HepG2 (cell line): ENCODE results near the gene MGAT5. TPM values are rescaled to one million over a fixed set of nuclear protein-coding genes. Genes with fewer than 3 reads are reported as not detected.

Experiments used
- ATAC-seq: fragments of 200-7000 bp; cut with Tn5 transposase; 3 replicates; pipeline ENCODE4 v1.9.1; 2020; ENCODE audit warnings: mild to moderate bottlenecking, moderate library complexity
- BruUV-seq: library from RNA; stranded (reverse); fragments of 400-500 nt; replicated peaks from 2 replicates; lab custom pipeline; 2021; lab: Mats Ljungman, UMichigan
- CTCF ChIA-PET: fragments of 300-600 bp; formaldehyde crosslinking; extraction: SDS; loops from one replicate; lab custom pipeline; 2021; ENCODE audit warnings: low total read pairs, inconsistent platforms, low intra/inter-chr PET ratio; lab: Yijun Ruan, JAX
- POLR2A ChIA-PET: fragments of 350-600 bp; sonication (Branson Sonifier 250); formaldehyde crosslinking; loops from one replicate; lab custom pipeline; 2020; ENCODE audit warnings: antibody characterized with exemption, inconsistent platforms; lab: Yijun Ruan, JAX
- DNase-seq: peaks from one replicate; pipeline ENCODE4 v3.0.0-alpha.2; 2015; ENCODE audit warnings: low spot score
- FAIRE-seq: peaks from 3 replicates; lab custom pipeline; 2011; peaks lifted over from hg19 to GRCh38; lab: Jason Lieb, UNC
- H2AFZ ChIP-seq: one replicate; pipeline ENCODE4 v1.6.1; 2011; ENCODE audit warnings: low read length, inconsistent platforms
- H3K27ac ChIP-seq: fragments of 300-600 bp; 3 replicates; pipeline ENCODE4 v1.8.0; 2011; ENCODE audit warnings: mixed run types, mild to moderate bottlenecking, mixed read lengths, low read length, inconsistent platforms; ENCODE audit not compliant: insufficient read depth; ENCODE audit errors: extremely low read length
- H3K27me3 ChIP-seq, 2 experiments: fragments of 200-600 bp in 1 of 2; 2 replicates in 1 of 2; 3 replicates in 1 of 2; pipeline versions ENCODE4 v1.6.0 to v1.8.0; 2011; ENCODE audit warnings: low read length in 2 of 2, mild to moderate bottlenecking in 2 of 2, moderate library complexity in 2 of 2, inconsistent platforms in 1 of 2; ENCODE audit not compliant: insufficient read depth in 2 of 2, control insufficient read depth in 1 of 2
- H3K36me3 ChIP-seq, 2 experiments: fragments of 200-600 bp in 1 of 2; replicated peaks in 1 of 2; 2 replicates in 1 of 2; 3 replicates in 1 of 2; pipeline versions ENCODE4 v1.5.1 to v1.8.0; 2011; ENCODE audit warnings: low read length in 2 of 2, inconsistent platforms in 1 of 2; ENCODE audit not compliant: insufficient read depth in 2 of 2, control insufficient read depth in 1 of 2
- H3K4me1 ChIP-seq: 2 replicates; pipeline ENCODE4 v1.5.1; 2012; ENCODE audit warnings: low read length, inconsistent platforms; ENCODE audit not compliant: insufficient read depth
- H3K4me2 ChIP-seq: 2 replicates; pipeline ENCODE4 v1.6.0; 2011; ENCODE audit warnings: low read depth, low read length, inconsistent platforms
- H3K4me3 ChIP-seq, 3 experiments: fragments of 200-600 bp in 1 of 3; sonication (generic), shearing (Covaris generic) in 1 of 3; replicated peaks in 1 of 3; 2 replicates each; pipeline ENCODE4 v1.5.1; 2011 to 2016; ENCODE audit warnings: low read length in 3 of 3, inconsistent platforms in 2 of 3, low read depth in 2 of 3, mild to moderate bottlenecking in 2 of 3, control low read depth in 1 of 3, mixed read lengths in 1 of 3; ENCODE audit not compliant: insufficient read depth in 1 of 3
- H3K79me2 ChIP-seq: one replicate; pipeline ENCODE4 v1.6.1; 2011; ENCODE audit warnings: low read length, inconsistent platforms; ENCODE audit not compliant: insufficient read depth
- H3K9ac ChIP-seq: 2 replicates; pipeline ENCODE4 v1.6.0; 2011; ENCODE audit warnings: mild to moderate bottlenecking, low read depth, low read length, inconsistent platforms; ENCODE audit not compliant: insufficient read depth
- H3K9me3 ChIP-seq: 2 replicates; pipeline ENCODE4 v1.5.1; 2012; ENCODE audit warnings: mild to moderate bottlenecking, low read length
- H4K20me1 ChIP-seq: 2 replicates; pipeline ENCODE4 v1.6.0; 2011; ENCODE audit warnings: inconsistent platforms, mild to moderate bottlenecking, low read length, moderate library complexity; ENCODE audit not compliant: insufficient read depth
- KDM5A ChIP-seq: fragments of 200-600 bp; sonication (generic); IDR thresholded peaks from 2 replicates; pipeline ENCODE4 v1.7.0; 2018; ENCODE audit warnings: antibody characterized with exemption, mild to moderate bottlenecking, low read length, borderline replicate concordance
- NFIB ChIP-seq: sonication (generic); formaldehyde crosslinking; IDR thresholded peaks from 2 replicates; pipeline ENCODE4 v1.9.0; 2021; ENCODE audit warnings: missing genetic modification reagents, mild to moderate bottlenecking, borderline replicate concordance
- NR3C1 ChIP-seq: sonication (generic); formaldehyde crosslinking; IDR thresholded peaks from 2 replicates; pipeline ENCODE4 v1.4.0; 2020; ENCODE audit warnings: missing genetic modification reagents
- PPARG ChIP-seq: conservative IDR thresholded peaks from 2 replicates; pipeline ENCODE4 v1.6.1; 2016; ENCODE audit warnings: missing biosample characterization, missing genetic modification reagents
- RBAK ChIP-seq: sonication (generic); formaldehyde crosslinking; IDR thresholded peaks from 2 replicates; pipeline ENCODE4 v1.5.1; 2020; ENCODE audit warnings: mild to moderate bottlenecking, missing genetic modification reagents
- RXRB ChIP-seq: IDR thresholded peaks from 2 replicates; pipeline ENCODE4 v1.6.1; 2016; ENCODE audit warnings: borderline replicate concordance, missing genetic modification reagents, missing compliant biosample characterization
- TGIF2 ChIP-seq: IDR thresholded peaks from 2 replicates; pipeline ENCODE4 v1.6.1; 2016; ENCODE audit warnings: control low read depth, missing compliant biosample characterization
- TOE1 ChIP-seq: sonication (generic); formaldehyde crosslinking; IDR thresholded peaks from 2 replicates; pipeline ENCODE4 v1.4.0; 2020; ENCODE audit warnings: mild to moderate bottlenecking, missing genetic modification reagents
- ZNF160 ChIP-seq: sonication (generic); formaldehyde crosslinking; IDR thresholded peaks from 2 replicates; pipeline ENCODE4 v1.8.0; 2022; ENCODE audit warnings: mild to moderate bottlenecking, inconsistent platforms, missing genetic modification reagents
- ZNF17 ChIP-seq: sonication (generic); formaldehyde crosslinking; IDR thresholded peaks from 2 replicates; pipeline ENCODE4 v1.5.0; 2020; ENCODE audit warnings: mild to moderate bottlenecking, missing genetic modification reagents
- ZNF282 ChIP-seq: fragments of 450-650 bp; IDR thresholded peaks from 2 replicates; pipeline ENCODE4 v1.6.1; 2018; ENCODE audit not compliant: partially characterized antibody
- ZNF816 ChIP-seq: sonication (generic); formaldehyde crosslinking; IDR thresholded peaks from 2 replicates; pipeline ENCODE4 v1.8.0; 2022; ENCODE audit warnings: missing genetic modification reagents, mild to moderate bottlenecking, borderline replicate concordance
- WGBS: methylation state at CpG from one replicate; pipeline ENCODE4 v1.1.6; 2017; ENCODE audit warnings: low lambda C conversion rate; 5-methylcytosine and 5-hydroxymethylcytosine counted together
- in situ Hi-C: cut with HindIII; loops from 2 replicates; pipeline ENCODE4 v1.10.0; 2017; ENCODE audit warnings: low pct_unique_long_range_greater_than_20kb; ENCODE audit not compliant: extremely low pct_ligation_motif_present
- intact Hi-C: fragments of 100-400 bp; cut with micrococcal nuclease; formaldehyde crosslinking; loops from one replicate; pipeline ENCODE4 v1.10.0; 2022; ENCODE audit not compliant: unreplicated experiment
- polyA plus RNA-seq, 8 experiments: library from polyadenylated mRNA; depleted of rRNA in 3 of 8; stranded (reverse) in 7 of 8; unstranded in 1 of 8; fragments of >200 nt; fragmentation: Illumina TruSeq in 4 of 8; extraction: Trizol in 4 of 8; gene quantifications; 2 replicates each; pipeline versions ENCODE4 v1.2.1 to v1.2.3, GENCODE V29; 2011 to 2016; ENCODE audit warnings: low read depth in 4 of 8, missing spikeins in 1 of 8, mixed read lengths in 1 of 8; ENCODE audit not compliant: insufficient read depth in 1 of 8
- total RNA-seq, 5 experiments: library from RNA; depleted of rRNA; stranded (reverse); fragments of >200 nt; fragmentation: Illumina TruSeq; extraction: Trizol; gene quantifications; 2 replicates each; pipeline ENCODE4 v1.2.3, GENCODE V29; 2016; ENCODE audit warnings: low read depth in 1 of 5
- TF ChIP-seq, protein P1 (sequence below): sonication (generic); formaldehyde crosslinking; IDR thresholded peaks from 2 replicates; pipeline ENCODE4 v1.8.1; 2023; ENCODE audit warnings: missing genetic modification reagents, inconsistent platforms, borderline replicate concordance
- TF ChIP-seq, protein P2 (sequence below): sonication (generic); formaldehyde crosslinking; IDR thresholded peaks from 2 replicates; pipeline ENCODE4 v1.5.0; 2020; ENCODE audit warnings: mild to moderate bottlenecking, missing genetic modification reagents, borderline replicate concordance
- TF ChIP-seq, protein P3 (sequence below): sonication (generic); formaldehyde crosslinking; IDR thresholded peaks from 2 replicates; pipeline ENCODE4 v1.5.0; 2020; ENCODE audit warnings: mild to moderate bottlenecking, missing genetic modification reagents, moderate library complexity
- TF ChIP-seq, protein P4 (sequence below): sonication (generic); formaldehyde crosslinking; IDR thresholded peaks from 2 replicates; pipeline ENCODE4 v1.4.0; 2020; ENCODE audit warnings: missing genetic modification reagents

The MGAT5 gene
- total and polyA plus RNA-seq, 2 of the 13 experiments (the other 11 are each of a cell fraction or from before 2014, with no cell fraction given), result 33.1 to 60.2 TPM

DNA sequence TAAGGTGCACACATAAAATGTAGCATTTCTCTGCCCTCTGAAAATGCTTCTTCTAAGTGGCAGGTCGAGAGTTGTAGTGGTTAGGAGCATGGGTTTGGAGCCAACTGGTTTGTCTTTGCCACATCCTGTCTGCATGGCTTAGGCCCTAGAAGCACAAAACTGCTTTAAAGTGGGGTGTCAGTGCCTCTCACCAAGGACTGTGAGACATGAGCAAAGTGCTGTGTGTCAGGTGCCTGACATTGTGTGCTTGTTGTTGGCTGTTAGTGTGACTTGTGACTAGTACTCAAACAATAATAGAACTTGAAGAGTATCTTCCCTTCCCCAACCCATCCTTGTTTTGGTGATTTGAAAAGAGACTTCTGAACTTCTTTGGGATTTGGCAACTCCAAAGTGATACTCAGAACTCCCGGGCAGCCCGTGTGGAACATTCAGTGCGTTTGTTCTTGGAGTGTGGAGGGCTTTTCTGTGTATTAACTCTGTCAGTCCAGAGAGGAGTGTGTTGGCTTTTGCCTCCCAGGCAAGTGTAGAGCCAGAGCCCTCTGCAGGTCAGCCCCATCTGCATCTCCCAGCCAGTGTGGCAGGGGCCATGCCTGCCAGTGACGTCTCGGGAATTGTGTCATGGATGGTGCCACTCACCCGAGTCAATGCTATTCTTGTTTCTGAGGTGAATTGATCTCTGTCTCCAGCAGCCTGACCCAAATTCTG lies 5.0 kb downstream of the MGAT5 start:
- POLR2A ChIA-PET, result no interaction called here
- FAIRE-seq, result no peak
- no peaks in the 10 kb centered on the region for H3K9me3 ChIP-seq
- no TSS peak for BruUV-seq
- intact Hi-C loops (no loop called here), in situ Hi-C loops (no loop called here)
- peak; percentile 55 for ATAC-seq
- H3K4me1 ChIP-seq, result peaks cover 15% of the 10 kb centered on the region
- CTCF ChIA-PET, result interaction anchor here (0.9 kb wide), 1 partner anchor 13 kb away, joined by 3 read pairs; no protein-coding TSS in a partner anchor
- no peak overlapping the region for H2AFZ ChIP-seq
- no peak overlapping the region for H3K4me3 ChIP-seq
- no peaks in the 10 kb centered on the region for H4K20me1 ChIP-seq
- H3K9ac ChIP-seq, result no peak overlapping the region
- no peaks in the 10 kb centered on the region for H3K27me3 ChIP-seq
- no peak overlapping the region for H3K4me2 ChIP-seq
- DNase-seq, result no peak
- 92% methylated on average over 7 of the region's 7 CpGs for WGBS
- H3K36me3 ChIP-seq, result peaks cover 14 to 23% of the 10 kb centered on the region in 2 experiments; a peak in 4 of 5 replicates
- H3K79me2 ChIP-seq, result no peaks in the 10 kb centered on the region
- no peak overlapping the region for H3K27ac ChIP-seq
- TF ChIP-seq ZNF816 (CRISPR knock-in tag) (no peak), RXRB (CRISPR knock-in tag) (no peak), NFIB (CRISPR knock-in tag) (no peak), ZNF282 (no peak), NR3C1 (CRISPR knock-in tag) (no peak), TOE1 (CRISPR knock-in tag) (no peak), ZNF17 (CRISPR knock-in tag) (no peak), TGIF2 (no peak), KDM5A (no peak), ZNF160 (no peak), RBAK (CRISPR knock-in tag) (no peak), PPARG (CRISPR knock-in tag) (no peak)
- TF ChIP-seq, protein P1, sequence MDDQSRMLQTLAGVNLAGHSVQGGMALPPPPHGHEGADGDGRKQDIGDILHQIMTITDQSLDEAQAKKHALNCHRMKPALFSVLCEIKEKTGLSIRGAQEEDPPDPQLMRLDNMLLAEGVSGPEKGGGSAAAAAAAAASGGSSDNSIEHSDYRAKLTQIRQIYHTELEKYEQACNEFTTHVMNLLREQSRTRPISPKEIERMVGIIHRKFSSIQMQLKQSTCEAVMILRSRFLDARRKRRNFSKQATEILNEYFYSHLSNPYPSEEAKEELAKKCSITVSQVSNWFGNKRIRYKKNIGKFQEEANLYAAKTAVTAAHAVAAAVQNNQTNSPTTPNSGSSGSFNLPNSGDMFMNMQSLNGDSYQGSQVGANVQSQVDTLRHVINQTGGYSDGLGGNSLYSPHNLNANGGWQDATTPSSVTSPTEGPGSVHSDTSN, result no peak
- TF ChIP-seq, protein P2, sequence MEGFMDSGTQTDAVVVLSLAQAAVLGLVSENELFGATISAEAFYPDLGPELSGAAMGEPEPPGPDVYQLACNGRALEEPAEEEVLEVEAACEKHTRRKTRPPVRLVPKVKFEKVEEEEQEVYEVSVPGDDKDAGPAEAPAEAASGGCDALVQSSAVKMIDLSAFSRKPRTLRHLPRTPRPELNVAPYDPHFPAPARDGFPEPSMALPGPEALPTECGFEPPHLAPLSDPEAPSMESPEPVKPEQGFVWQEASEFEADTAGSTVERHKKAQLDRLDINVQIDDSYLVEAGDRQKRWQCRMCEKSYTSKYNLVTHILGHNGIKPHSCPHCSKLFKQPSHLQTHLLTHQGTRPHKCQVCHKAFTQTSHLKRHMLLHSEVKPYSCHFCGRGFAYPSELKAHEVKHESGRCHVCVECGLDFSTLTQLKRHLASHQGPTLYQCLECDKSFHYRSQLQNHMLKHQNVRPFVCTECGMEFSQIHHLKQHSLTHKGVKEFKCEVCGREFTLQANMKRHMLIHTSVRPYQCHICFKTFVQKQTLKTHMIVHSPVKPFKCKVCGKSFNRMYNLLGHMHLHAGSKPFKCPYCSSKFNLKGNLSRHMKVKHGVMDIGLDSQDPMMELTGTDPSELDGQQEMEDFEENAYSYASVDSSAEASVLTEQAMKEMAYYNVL, result no peak
- TF ChIP-seq, protein P3, sequence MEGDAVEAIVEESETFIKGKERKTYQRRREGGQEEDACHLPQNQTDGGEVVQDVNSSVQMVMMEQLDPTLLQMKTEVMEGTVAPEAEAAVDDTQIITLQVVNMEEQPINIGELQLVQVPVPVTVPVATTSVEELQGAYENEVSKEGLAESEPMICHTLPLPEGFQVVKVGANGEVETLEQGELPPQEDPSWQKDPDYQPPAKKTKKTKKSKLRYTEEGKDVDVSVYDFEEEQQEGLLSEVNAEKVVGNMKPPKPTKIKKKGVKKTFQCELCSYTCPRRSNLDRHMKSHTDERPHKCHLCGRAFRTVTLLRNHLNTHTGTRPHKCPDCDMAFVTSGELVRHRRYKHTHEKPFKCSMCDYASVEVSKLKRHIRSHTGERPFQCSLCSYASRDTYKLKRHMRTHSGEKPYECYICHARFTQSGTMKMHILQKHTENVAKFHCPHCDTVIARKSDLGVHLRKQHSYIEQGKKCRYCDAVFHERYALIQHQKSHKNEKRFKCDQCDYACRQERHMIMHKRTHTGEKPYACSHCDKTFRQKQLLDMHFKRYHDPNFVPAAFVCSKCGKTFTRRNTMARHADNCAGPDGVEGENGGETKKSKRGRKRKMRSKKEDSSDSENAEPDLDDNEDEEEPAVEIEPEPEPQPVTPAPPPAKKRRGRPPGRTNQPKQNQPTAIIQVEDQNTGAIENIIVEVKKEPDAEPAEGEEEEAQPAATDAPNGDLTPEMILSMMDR, result no peak
- TF ChIP-seq, protein P4, sequence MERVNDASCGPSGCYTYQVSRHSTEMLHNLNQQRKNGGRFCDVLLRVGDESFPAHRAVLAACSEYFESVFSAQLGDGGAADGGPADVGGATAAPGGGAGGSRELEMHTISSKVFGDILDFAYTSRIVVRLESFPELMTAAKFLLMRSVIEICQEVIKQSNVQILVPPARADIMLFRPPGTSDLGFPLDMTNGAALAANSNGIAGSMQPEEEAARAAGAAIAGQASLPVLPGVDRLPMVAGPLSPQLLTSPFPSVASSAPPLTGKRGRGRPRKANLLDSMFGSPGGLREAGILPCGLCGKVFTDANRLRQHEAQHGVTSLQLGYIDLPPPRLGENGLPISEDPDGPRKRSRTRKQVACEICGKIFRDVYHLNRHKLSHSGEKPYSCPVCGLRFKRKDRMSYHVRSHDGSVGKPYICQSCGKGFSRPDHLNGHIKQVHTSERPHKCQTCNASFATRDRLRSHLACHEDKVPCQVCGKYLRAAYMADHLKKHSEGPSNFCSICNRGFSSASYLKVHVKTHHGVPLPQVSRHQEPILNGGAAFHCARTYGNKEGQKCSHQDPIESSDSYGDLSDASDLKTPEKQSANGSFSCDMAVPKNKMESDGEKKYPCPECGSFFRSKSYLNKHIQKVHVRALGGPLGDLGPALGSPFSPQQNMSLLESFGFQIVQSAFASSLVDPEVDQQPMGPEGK (CRISPR knock-in tag), result no peak
